GM18502 (cell line): ENCODE results near the gene PPP2R2B.

Experiments used
- ATAC-seq: cut with Tn5 transposase; IDR thresholded peaks from one replicate; pipeline ENCODE4 v1.9.1; 2021; ENCODE audit warnings: mild to moderate bottlenecking; ENCODE audit not compliant: unreplicated experiment, poor library complexity

PPP2R2B gene

DNA sequence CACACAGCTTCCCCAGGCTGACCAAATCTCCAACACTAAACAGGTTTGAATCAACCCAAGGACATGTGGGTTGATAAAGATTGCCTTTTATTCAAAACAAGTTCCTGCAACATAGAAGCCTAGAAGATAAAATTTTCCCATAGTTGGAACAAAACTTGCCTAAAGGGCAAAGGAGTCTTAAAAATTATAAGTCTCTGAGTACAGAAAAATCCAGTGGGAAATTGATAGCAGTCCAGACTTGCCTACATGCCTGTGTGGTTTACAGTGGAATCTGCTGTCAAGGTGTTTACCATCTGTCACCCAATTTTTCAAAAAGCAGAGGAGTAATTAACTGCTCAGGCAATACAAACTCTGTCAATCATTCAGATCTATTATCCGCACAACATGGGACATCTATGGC, 168.2 kb downstream of the PPP2R2B start:
- no peak for ATAC-seq

DNA sequence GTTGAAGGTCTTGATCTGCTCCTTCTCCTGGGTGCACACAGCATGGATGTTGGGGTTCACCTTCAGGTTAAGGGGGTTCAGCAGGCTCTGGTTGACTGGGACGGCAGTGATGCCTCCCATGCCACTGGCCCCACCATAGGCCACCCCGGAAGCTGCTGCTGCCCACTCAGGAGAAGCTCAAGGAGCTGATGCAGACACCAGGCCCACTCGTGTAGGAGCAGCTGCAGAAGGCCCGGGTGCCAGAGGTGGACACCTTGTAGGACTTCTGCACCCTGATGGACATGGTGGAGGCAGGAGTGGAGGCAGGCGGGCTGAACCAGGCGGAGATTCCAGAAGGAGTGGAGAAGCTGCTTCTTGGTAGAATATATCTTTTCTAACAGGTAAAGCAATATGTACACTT, 171.2 kb downstream of the PPP2R2B start:
- ATAC-seq: no peak

DNA sequence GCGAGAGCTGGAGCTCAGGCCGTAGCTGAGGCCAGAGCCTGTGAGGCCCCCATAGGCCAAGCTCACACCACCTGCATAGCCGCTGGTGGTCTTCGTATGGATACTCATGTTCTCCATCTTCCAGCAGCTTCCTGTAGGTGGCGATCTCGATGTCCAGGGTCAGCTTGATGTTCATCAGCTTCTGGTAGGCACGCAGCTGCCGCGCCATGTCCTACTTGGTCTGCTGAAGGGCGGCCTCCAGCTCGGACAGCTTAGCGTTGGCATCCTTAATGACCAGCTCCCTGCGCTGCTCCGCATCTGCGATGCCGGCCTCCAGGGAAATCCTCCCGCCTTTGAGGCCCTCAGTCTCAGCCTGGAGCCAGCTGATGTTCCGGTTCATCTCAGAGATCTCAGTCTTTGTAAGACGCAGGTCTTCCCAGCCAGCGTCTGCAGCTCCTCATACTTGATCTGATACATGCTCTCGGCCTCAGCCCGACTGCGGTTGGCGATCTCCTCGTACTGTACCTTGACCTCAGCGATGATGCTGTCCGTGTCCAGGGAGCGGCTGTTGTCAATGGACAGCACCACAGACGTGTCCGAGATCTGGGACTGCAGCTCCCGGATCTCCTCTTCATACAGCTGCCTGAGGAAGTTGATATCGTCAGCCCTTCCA, 172.1 kb downstream of the PPP2R2B start:
- no peak for ATAC-seq

DNA sequence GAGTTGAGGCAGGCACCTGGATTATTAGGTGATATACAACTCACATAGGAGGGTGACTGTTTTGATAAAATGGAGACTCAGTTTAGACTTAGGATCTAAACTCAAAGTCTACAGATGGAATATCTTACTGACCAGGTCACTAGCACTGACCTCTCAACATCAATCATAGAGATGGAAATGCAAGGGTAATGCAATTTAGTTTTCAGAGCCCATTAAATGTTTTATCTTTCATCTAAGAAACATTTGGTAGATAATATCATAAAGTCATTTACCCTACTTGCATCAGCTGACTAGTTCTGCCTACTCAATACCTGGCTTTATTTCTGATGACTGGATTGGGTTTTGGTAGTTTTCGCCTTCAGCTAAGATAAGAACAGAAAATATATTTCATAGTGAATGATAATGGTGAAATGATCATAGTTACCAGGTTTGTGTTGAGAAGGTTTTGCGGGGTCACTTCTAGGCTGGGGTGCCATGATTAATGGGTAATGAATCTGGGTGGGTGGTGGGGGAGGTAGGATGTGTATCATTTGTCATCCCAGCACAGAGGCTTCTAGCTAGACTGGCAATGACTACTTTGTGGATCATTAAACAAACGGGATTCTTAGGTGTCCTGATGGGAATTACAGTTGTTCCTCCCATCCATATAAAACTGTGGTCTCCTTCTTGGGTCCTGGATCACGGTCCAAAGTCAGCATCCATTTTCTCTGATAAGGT, 173.4 kb downstream of the PPP2R2B start:
- no peak for ATAC-seq

DNA sequence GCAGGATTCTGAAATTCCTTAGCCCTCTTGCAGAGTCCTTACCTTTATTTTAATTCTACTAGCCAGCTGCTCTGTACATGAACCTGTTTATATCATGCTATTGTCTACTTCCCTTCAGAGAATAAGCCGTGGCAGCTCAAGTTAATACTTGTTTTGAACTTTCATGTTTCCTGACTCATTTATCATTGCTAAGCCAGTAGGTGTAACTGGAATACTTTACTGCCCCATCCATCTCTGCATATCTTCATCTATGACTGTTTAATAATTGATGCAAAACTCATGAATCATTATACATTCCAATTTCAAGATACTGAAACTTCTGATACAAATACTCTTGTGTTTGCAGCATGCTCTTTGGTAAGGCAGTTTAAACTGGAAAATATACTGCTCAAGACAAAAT, 174.7 kb downstream of the PPP2R2B start:
- ATAC-seq: no peak

DNA sequence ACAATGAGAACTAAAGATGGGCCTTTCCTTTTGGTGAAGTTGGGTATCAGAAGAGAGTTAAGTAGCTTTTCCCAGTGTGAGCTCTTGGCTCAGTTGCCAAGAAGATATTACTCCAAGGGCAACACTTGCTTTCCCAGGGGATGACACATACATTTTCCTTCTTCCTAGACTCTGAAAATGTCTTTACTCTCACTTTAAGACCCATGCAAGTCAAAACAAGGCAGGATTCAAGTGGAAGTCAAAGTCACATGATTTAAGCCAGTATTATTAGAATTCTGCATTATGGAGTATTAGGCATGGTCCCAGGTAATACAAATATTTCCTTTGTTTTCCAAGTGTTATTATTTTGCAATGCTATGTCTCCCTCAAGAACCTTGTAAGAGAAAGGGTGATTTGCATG, 175.1 kb downstream of the PPP2R2B start:
- no peak for ATAC-seq

DNA sequence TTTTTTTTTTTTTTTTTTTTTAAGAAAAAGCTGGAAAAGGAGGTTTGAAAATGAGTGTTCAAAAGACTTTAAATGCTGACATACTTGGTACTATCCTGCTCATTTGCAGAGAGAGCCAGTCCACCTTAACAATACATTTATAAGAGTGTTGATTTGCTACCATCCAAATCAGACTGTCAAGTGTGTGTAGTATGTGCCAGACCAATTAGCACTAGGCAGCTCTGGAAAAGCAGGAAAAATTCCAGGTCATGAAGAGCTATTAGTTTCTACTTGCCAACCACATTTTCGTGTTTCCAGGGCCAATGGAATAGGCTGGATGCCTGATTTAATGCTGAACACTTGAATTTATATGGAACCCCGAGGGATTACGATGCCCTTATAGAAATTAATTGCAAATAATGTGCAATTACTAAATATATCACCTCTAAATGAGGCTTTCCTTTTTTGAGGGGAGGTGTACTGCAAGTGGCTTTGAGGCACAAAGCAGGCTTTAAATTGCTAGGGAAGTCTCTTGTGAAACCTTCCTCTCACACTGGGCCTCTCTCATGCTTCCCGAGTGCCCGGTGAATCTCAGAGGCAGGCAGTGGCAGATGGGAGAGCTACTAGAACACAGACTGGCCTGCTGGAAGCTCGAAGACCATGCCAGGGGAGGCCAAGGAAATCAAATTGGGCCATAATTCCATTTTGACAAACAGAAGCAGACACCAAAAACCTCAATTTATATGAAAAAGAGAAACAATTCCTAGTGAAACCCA, 178.7 kb downstream of the PPP2R2B start:
- ATAC-seq: no peak

DNA sequence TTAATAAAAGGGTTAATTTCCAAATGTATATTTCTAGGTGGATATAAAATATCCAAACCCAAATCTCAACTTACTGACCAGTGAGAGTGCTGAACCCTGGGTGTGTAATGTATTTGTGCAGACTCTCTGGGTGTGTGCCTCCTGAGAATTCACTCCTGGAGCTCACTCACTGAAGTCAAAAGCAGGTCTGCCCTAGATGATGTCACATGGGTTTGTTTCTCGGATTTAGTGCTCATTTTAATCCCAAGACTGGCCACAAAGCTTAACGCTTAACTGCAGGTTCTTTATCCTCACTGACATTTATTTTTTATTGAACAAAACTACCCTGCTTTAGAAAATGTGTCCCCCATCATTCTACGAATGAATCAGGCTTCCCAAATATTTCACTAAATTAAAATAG, 179.4 kb downstream of the PPP2R2B start:
- no peak for ATAC-seq

DNA sequence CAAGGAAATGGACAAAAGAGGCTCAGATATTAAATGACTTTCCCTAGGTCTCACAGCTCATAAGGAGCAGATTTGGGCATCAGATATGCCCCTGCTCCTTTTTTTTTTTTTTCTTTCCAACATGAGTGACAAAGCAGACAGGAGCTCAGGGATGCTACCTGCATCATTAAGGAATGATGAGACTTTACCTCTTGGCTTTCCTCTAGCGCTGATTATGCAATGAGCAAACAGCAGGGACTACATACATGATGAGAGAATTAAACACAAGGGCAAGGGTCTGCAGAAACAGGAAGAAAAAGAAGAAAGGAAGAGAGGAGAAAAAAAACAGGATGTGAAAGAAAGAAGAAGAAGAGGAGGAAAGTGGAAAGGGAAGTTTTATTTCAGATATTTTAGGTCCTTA, 179.9 kb downstream of the PPP2R2B start:
- no peak for ATAC-seq

DNA sequence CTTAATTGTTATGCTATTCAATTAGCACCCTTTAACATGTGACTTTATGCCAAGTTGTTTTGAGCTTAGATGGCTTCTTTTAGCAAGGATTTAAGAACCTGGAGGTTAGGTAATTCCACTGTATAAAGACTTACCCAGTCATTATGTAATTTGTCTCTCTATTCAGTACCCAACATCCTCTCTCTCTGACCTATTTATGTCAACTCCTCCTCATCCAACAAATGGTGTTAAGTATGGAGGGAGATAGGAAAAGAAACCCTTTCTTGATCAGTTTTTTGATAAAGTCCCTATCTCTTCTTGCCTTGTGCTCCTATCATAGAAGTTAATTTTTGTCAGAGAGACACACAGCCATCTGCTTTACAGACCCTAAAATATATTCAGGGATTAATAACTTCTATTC, 181.3 kb downstream of the PPP2R2B start:
- no peak for ATAC-seq

DNA sequence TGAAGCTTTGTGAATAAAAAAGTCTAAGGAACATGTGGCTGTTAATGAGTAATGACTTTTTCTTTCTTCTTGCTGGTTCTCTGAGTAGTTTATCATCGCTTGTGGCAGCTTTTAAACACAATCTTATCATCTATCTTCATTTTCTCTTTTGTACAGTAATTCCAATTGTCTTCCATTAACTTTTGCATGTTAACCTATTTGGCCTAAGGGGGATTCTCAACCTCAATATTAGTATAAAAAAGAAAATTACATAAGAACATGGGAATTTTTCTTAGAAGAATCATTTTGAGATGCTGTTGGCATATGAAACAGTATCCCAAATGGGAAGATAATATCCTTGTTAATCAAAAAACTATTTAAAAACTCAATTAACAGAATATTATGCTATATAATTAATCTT, 182.9 kb downstream of the PPP2R2B start:
- ATAC-seq: no peak

DNA sequence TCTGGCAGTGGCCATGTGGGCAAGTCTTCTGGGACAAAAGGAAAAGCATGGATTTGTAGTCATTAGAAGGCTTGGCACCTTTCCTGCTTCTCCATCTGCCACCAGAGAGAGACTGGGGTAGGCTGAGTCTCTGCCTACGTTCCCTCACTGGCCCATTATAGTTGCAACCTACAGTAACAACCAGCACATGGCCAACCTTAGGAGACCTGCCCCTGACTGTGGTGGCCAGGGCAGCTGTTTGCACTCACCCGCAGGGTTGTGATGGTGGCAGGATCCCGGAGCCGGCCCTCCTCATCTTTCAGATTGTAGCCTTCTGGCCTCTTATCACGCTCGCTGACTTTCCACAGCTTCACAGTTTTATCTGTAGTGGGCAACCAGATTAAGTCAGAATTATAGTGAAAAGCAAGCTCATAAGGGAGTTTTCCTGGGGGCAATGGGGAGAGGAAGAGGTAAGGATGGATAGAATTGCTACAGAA, 187.6 kb downstream of the PPP2R2B start:
- ATAC-seq: no peak

DNA sequence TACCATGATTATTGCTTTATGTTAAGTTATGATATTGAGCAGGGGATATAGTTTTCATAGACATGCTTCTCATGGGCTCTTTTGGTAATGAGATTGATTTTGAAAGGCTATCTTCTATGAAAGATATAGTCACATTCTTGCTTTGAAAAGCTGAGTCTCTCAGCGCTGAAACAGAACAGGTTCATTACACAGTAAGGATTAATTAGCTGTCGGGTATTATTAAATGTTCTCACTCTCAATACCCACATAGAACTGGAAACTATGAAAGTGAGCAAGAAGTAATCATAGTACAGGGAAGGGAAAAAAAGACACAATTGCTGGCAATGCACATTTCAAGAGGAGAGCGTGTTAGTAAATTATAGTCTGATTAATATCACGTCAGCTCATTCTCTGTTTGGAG, 190.9 kb downstream of the PPP2R2B start:
- no peak for ATAC-seq

DNA sequence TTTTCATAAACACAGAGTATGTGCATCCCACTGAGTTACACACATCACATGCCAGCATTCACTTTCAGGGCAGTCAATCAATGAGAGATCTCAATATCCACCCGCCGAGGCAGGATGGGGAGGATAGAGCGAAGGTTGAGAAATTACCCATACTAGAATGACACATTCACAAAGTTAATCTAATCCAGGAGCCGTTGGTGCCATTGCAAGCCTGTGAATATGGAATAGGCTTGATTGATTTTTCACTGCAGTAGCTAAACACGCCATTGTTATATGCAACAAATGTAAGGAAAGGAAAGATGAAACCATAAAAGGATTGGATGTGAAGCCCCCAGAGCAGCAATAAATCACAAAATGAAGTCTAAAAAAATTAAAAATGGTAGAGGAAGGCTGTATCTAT, 194.7 kb downstream of the PPP2R2B start:
- no peak for ATAC-seq

DNA sequence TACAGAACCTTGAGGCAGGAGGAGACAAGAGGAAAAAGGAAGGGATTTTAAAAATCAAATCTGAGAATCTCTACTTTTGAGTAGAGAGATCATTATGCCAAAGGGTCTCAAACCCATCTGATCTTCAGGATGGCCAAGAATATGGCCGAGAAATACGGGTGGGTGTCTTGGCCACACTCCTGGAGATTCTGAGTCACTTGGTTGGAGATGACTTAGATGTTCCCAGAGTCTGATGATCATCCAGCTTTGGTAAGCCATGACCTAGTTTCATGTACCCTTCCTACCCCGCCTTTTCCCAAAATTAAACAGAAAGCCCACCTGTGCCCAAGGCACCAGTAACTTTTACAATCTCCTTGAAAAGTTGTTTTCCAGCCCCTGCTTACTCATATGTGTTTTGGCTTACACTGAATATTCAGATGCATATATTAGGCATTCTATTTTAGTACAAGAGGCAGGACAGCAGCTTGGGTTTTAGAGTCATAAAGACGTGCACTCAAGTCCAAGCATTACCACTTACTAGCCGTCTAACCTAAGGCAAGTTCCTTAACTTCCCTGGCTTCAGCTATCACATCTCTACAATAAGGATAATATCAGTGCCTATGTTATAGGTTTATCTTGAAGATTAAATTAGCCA, 195.5 kb downstream of the PPP2R2B start:
- no peak for ATAC-seq

DNA sequence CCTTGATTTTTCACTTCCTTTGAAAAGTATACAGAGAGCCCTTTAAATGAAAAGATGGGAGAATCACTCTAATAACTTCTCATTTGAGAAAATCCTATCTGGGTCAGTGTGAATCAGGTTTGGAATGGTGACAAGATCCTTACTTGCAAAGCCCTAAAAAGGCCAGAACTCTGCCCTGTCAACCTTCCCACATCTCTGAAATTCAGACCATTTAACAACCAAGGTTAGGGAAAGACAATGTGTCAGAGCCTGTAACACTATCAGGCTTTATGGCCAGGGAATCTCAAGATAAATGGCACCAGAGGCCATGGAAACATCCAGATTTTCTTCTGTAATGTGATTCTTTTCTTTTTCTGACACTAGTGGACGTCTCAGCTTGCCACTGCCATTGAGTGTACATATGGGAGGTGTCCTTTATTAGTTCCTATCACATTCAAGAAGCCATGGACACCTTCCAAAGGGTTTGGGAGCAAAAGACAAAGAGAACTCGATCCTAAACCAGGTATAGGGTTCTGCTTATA, 196.9 kb downstream of the PPP2R2B start:
- ATAC-seq: no peak

DNA sequence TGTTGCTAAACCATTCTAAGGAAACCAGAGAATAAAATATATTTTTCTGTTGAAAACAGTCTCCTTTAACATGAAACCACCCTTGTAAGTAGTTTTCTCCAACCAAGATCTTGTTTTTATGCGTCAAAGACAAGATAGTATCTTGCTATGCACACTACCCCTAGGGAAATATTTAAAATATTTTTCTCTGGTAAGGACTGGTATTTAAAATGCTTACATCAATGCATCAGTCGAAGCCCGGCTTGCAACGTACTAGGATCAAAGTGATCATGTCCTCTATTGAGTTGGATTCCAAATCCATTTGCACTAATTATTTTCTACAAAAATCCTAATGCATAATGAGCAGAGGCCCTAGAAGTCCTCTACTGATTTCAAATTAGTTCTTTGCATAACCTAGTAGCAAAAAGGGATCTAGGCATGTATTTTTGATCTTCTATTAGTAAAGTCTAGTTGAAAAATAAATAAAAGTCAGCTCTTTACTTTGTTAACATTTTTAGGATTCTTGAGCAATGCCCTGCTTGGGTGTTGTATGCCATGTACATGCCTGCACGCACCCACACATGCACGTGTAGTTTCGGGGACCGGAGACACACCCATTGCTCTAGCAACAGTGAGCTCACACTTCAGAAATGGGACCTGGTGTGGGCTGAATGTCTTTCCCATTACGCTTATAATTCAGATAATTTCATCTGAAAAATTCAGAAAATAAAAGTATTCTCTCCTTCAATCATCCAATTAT, 197.5 kb downstream of the PPP2R2B start:
- no peak for ATAC-seq

DNA sequence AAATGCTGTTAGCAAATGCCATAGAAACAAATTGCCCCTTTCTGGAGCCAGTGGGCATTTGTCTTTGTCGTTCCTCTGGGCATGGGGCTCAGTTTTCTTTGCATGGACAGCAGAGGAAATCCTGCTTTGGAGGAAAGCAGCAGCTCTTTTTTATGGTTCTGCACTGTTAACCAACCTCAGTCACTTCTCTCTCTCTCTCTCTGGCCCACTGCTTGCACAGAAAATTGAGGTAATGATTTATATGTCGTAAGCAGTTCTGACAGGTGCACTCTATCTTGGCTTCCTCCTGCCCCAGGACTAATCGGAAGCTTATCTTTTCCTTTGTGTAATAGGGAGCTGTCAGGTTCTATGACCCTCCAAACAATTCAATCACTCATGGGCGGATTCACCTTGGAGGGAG, 202.9 kb downstream of the PPP2R2B start:
- ATAC-seq: no peak

DNA sequence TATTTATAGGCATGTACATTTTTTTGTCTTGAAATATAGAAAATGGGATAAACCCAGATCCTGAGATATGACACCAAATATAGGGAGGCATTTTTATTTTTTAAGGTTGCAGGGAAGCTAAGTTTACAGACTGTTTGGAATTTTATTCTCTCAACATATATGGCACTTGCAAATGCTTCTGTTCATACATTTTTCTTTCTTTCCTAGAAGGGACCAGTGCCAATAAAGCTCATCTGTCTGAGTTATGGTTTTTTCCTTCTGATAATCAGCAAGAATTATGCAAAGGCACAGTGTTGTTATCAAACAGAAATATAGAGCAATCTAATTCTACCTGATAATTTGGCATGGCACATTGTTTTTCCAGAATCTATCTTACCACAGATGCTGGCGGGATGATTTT, 205.7 kb downstream of the PPP2R2B start:
- no peak for ATAC-seq
